Diencephalon (tissue), 1 donor: ENCODE measurements around the gene KCTD17. TPM values are rescaled to one million over a fixed set of nuclear protein-coding genes. Genes with fewer than 3 reads are reported as not detected.

Experiments used
- small RNA-seq: library from RNA; depleted of rRNA; stranded (forward); fragments of <200 nt; gene quantifications from one replicate; pipeline ENCODE3, GENCODE V24; 2014
- total RNA-seq: library from RNA; depleted of rRNA; stranded (reverse); fragments of >200 nt; gene quantifications from one replicate; pipeline ENCODE4 v1.2.3, GENCODE V29; 2014

The KCTD17 gene, protein sequence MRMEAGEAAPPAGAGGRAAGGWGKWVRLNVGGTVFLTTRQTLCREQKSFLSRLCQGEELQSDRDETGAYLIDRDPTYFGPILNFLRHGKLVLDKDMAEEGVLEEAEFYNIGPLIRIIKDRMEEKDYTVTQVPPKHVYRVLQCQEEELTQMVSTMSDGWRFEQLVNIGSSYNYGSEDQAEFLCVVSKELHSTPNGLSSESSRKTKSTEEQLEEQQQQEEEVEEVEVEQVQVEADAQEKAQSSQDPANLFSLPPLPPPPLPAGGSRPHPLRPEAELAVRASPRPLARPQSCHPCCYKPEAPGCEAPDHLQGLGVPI
- 34.1 TPM for total RNA-seq

DNA sequence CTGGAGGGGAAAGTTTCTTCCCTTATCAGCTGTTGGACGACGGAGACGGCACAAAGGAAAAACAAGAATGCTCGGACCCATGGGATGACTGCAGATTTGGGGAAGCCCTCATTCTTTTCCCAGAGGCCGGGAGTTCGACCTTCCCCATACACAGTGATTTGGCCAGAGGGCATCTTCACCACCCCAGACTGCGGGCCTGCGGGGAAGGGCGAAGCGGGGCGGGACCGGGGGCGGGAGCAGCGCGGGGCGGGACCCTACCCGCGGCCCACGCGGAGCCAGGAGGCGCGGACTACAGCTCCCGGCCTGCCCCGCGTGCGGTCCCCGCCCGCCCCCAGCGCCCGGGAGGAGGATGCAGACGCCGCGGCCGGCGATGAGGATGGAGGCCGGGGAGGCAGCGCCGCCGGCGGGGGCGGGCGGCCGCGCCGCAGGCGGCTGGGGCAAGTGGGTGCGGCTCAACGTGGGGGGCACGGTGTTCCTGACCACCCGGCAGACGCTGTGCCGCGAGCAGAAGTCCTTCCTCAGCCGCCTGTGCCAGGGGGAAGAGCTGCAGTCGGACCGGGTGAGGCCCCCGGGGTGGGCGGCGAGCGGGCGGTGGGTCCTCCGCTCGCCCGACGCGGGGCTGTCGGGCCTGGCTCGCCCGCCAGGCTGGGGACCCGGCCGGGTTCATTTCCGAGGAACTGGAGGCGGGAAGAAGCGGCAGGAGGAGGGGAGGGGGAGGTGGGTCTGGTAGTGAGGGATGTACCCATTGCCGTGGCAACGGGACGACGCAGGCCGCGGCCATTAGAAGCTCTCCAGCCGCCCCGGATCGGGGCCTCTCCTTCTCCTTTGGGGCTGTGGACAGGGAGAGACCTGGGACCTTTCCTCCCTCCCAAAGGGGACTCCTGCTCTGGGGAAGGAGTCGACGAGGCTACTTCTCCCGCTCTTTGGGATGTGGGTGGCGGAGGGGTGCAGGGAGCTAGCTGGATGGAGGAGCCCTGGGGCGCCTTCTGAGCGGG, at the start of gene KCTD17:
TSS of gene KCTD17 (plus strand) at position 352 of the 995 bp plus-strand sequence. CDS start at position 371, 19 bp downstream.

DNA sequence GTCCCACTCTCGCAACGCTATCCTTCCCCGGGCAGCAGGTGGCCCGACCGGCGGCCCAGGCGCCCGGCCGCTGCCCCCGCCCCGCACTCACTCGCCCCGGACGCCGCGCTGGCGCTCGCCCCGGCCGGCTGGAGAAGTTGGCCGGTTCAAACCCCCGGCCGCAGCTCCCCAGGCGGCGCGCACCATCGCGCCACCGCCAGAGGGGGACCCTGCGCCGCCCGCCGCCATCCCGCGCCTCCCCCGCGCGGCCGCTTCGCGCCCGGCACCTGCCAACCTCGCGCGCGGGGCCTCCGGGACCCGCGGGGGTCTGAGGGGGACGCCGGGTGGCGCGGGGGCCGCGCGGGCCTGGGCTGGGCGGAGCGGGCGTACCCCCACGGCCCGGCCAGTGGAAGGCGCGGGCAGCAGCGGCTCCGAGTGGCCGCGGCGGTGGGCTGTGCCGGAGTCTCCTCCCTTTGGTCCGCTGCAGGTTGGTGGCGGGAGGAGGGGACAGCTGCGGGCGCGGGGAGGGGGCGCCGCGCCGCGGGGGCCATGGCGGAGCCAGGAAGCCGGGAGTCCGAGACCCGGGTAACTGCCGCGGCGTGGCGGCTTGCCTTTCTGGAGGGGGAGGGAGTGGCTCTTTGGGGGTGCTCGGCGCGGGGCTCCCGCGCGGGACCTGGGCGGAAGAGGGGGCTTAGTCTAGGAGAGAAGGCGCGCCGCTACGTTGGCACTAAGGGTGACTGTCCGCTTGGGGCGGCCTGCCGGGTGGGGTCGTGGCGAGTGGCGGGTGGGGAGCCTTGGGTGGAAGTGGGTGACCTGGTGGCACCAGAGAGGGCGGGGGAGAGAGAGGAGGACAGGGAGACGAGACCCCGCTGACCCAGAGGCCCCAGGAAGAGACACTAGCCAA, 32.0 kb upstream of the KCTD17 start, which contains the start of the genes MPST and TST:
TSS of gene MPST (plus strand) at position 434 of the 883 bp plus-strand sequence. CDS start at position 529, 95 bp downstream.
TSS of gene TST (minus strand) at position 139 of the 883 bp plus-strand sequence. CDS start 715 bp downstream, outside the sequence.

DNA sequence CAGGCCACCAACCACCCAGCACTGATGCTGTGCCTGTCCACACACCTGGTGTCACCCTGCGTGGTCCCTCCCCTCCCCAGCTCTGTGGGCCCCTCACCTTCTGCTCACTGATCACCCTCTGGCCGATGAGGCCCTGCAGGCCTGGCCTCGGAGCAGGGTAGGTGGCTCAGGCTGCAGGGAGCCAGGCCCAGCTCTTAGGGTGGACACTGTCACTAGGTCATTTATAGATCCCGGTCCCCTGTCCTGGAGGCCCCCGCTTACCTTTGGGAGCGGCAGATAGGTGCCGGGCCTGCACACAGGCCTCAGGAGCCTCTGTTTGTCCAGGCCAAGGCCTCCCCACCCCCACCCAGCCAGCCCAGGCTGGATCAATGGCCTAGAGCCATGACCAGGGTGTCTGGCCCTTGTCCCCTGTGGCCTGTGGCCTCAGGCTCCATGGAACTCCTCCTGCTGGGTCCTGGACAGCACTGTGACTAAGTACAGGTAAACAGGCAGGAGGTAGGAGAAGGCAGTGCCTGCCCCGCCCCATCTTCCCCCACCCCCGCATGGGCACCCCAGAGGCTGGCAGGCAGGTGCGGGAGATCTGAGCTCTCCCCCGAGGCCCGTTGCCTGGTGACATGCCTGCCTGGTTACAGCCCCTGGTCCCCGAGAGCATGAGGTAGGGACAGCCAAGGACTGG, 57.8 kb downstream of the KCTD17 start, which contains the start of gene TMPRSS6:
TSS of gene TMPRSS6 (minus strand) at position 472 of the 676 bp plus-strand sequence. CDS start 6,296 bp downstream, outside the sequence.

Small RNAs within 50 kb of the gene (small RNA-seq; reads per million reads assigned to genes)
- gene RF00019: not detected

Other genes with a start within 250 kb of the KCTD17 start
- gene PVALB, start 234.7 kb upstream of the KCTD17 start, total RNA-seq: 1.2 TPM
- 3.0 TPM for gene NCF4, start 190.7 kb upstream of the KCTD17 start, total RNA-seq
- gene CSF2RB, start 138.1 kb upstream of the KCTD17 start, total RNA-seq: 0.92 TPM
- gene TST, start 32.3 kb upstream of the KCTD17 start, total RNA-seq: 8.1 TPM
- 25.4 TPM for gene MPST, start 32.0 kb upstream of the KCTD17 start, total RNA-seq
- 0.23 TPM for gene TMPRSS6, start 58.0 kb downstream of the KCTD17 start, total RNA-seq
- gene IL2RB, start 98.2 kb downstream of the KCTD17 start, total RNA-seq: not detected
- gene C1QTNF6, start 136.5 kb downstream of the KCTD17 start, total RNA-seq: 4.4 TPM
- gene SSTR3, start 160.7 kb downstream of the KCTD17 start, total RNA-seq: 1.2 TPM
- gene RAC2, start 192.5 kb downstream of the KCTD17 start, total RNA-seq: 1.2 TPM
- 3.2 TPM for gene CYTH4, start 230.8 kb downstream of the KCTD17 start, total RNA-seq